Measurements from ENCODE around the gene FER. TPM values are rescaled to one million over a fixed set of nuclear protein-coding genes. Genes with fewer than 3 reads are reported as not detected.

The FER gene
- polyA plus RNA-seq, 3 donors = 2.4 to 14.7 (median 6.2) TPM

GRCh38 chr5:108910627-108911026 is 162.9 kb downstream of the FER start:
- Mint-ChIP-seq H3K27ac (no peak overlapping the region), H3K36me3 (peaks cover 10 to 24% of the 10 kb centered on the region in 2 donors), H3K27me3 (ENCODE audit: low read depth in 3 of 3) (no peaks in the 10 kb centered on the region), H3K4me1 (no peaks in the 10 kb centered on the region), H3K9me3 (peaks cover 0 to 7% (median 4%) of the 10 kb centered on the region in 7 donors), H3K4me3 (no peak overlapping the region)
- no peak for DNase-seq
- no peaks in the 10 kb centered on the region for H3K9me3 ChIP-seq (replicated peaks in 1 of 2; ENCODE audit: control insufficient read depth in 1 of 2, insufficient read depth in 1 of 2, low read length in 2 of 2)
- WGBS (ENCODE audit: insufficient coverage) = no CpG with 5 or more reads among the region's 3 CpGs
- H3K9ac ChIP-seq (ENCODE audit: insufficient read depth, low read length, poor library complexity, severe bottlenecking) = no peak overlapping the region
- no peak for TF ChIP-seq CTCF (IDR thresholded peaks at IDR 0.05)
- no peak overlapping the region for H3K4me3 ChIP-seq (replicated peaks in 1 of 3; ENCODE audit: low read depth in 2 of 3, low read length in 3 of 3)
- no peaks in the 10 kb centered on the region for H3K79me2 ChIP-seq (ENCODE audit: insufficient read depth, low read length)
- H3K4me1 ChIP-seq (ENCODE audit: control insufficient read depth in 1 of 2, insufficient read depth in 2 of 2, low read length in 2 of 2) = no peaks in the 10 kb centered on the region
- H3K27me3 ChIP-seq (ENCODE audit: control insufficient read depth in 2 of 2, insufficient read depth in 2 of 2, low read length in 2 of 2) = no peaks in the 10 kb centered on the region
- no peak overlapping the region for H3K4me2 ChIP-seq (replicated peaks; ENCODE audit: extremely low read depth, low read length, poor library complexity, severe bottlenecking)
- no peak overlapping the region for H3K27ac ChIP-seq (ENCODE audit: low read depth in 1 of 2, low read length in 2 of 2)
- intact Hi-C loops (cut with micrococcal nuclease) = no loop called here
- H4K20me1 ChIP-seq (ENCODE audit: insufficient read depth, low read length) = no peaks in the 10 kb centered on the region
- no peak overlapping the region for H2AFZ ChIP-seq (ENCODE audit: insufficient read depth, low read depth, low read length, poor library complexity, severe bottlenecking)
- no peaks in the 10 kb centered on the region for H3K36me3 ChIP-seq (replicated peaks in 1 of 2; ENCODE audit: control insufficient read depth in 1 of 2, insufficient read depth in 2 of 2, low read length in 2 of 2)

GRCh38 chr5:108911055-108911454 is 163.4 kb downstream of the FER start:
- WGBS (ENCODE audit: insufficient coverage) = no CpG with 5 or more reads among the region's 3 CpGs
- H3K9me3 ChIP-seq (replicated peaks in 1 of 2; ENCODE audit: control insufficient read depth in 1 of 2, insufficient read depth in 1 of 2, low read length in 2 of 2) = no peaks in the 10 kb centered on the region

More at GRCh38 chr5:108911055-108911454, 163.4 kb downstream of the FER start:
- Histone ChIP-seq H2AFZ (ENCODE audit: insufficient read depth, low read depth, low read length, poor library complexity, severe bottlenecking) (no peak overlapping the region), H3K36me3 (replicated peaks in 1 of 2; ENCODE audit: control insufficient read depth in 1 of 2, insufficient read depth in 2 of 2, low read length in 2 of 2) (no peaks in the 10 kb centered on the region), H3K27ac (ENCODE audit: low read depth in 1 of 2, low read length in 2 of 2) (no peak overlapping the region), H3K4me1 (ENCODE audit: control insufficient read depth in 1 of 2, insufficient read depth in 2 of 2, low read length in 2 of 2) (no peaks in the 10 kb centered on the region), H3K9ac (ENCODE audit: insufficient read depth, low read length, poor library complexity, severe bottlenecking) (no peak overlapping the region), H3K4me2 (replicated peaks; ENCODE audit: extremely low read depth, low read length, poor library complexity, severe bottlenecking) (no peak overlapping the region), H3K4me3 (replicated peaks in 1 of 3; ENCODE audit: low read depth in 2 of 3, low read length in 3 of 3) (no peak overlapping the region), H3K79me2 (ENCODE audit: insufficient read depth, low read length) (no peaks in the 10 kb centered on the region), H3K27me3 (ENCODE audit: control insufficient read depth in 2 of 2, insufficient read depth in 2 of 2, low read length in 2 of 2) (no peaks in the 10 kb centered on the region), H4K20me1 (ENCODE audit: insufficient read depth, low read length) (no peaks in the 10 kb centered on the region)
- Mint-ChIP-seq H3K4me1 (no peaks in the 10 kb centered on the region), H3K36me3 (peaks cover 10 to 24% of the 10 kb centered on the region in 2 donors), H3K9me3 (peaks cover 0 to 7% (median 4%) of the 10 kb centered on the region in 7 donors), H3K4me3 (no peak overlapping the region), H3K27me3 (ENCODE audit: low read depth in 3 of 3) (no peaks in the 10 kb centered on the region), H3K27ac (peak overlapping the region in 1 of 7 donors; percentile 33)
- no peak for DNase-seq
- no peak for TF ChIP-seq CTCF (IDR thresholded peaks at IDR 0.05)
- intact Hi-C loops (cut with micrococcal nuclease) = no loop called here

Data from CD14-positive monocyte (primary cell).